ENCODE measurements around the gene AKR1D1.
A peak's percentile ranks its signal among the peaks of the same experiment; 100 is the strongest.
"Not testable (repeated sequence)": the region's sequence is repeated elsewhere in the genome, so short reads cannot be mapped to it uniquely, and the experiment has no call there.

AKR1D1 gene, protein sequence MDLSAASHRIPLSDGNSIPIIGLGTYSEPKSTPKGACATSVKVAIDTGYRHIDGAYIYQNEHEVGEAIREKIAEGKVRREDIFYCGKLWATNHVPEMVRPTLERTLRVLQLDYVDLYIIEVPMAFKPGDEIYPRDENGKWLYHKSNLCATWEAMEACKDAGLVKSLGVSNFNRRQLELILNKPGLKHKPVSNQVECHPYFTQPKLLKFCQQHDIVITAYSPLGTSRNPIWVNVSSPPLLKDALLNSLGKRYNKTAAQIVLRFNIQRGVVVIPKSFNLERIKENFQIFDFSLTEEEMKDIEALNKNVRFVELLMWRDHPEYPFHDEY

DNA sequence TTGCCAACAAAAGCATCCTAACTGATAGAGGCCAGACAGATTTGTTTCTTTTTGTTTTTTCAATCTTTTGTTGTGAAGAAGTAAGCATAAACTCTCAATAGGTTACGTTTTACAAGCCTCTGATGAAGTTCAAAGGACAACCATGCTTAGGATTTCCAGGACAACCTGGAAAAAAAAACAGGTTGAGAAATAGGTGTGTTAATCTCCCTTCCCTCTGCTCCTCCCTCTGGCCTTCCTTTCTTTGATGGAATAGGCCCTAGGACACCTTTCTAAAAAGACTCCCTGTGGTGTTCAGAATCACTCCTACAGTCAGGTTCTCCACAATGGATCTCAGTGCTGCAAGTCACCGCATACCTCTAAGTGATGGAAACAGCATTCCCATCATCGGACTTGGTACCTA is at the start of gene AKR1D1:
TSS of gene AKR1D1 (plus strand) at position 264 of the 400 bp plus-strand sequence. CDS start at position 324, 60 bp downstream.
- DNase-seq = no peak

DNA sequence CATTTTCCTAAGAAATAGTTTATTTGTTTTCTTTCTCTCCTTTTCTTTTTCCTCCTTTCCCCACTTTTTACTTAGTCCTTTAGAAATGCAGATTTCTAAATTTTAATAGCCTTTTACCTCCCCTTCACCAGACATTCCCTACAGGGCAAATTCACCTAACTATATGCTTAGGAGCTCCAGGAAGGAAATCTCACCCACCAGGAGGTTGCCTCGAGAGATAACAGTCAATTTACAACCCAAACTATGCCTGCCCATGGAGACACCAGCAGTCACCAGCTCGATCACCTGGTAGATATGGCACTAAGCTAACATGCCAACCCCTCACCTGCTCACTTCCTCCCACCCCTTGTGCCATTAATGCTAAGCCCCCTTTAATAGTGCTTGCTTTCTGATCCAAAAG is 49.2 kb upstream of the AKR1D1 start:
- no peak for DNase-seq

DNA sequence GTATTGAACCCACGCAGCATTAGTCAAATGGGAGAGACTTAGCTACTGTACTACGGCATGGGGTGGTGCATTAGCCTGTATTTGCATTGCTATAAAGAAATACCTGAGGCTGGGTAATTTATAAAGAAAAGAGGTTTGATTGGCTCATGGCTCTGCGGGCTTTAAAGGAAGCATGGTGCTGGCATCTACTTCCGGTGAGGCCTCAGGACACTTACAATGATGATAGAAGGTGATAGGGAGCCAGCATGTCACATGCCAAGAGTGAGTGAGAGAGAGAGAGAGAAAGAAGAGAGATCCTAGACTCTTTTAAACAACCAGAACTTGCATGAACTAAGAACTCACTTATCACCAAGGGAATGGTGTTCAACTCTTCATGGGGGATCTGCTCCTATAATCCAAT is 47.1 kb upstream of the AKR1D1 start:
- no peak for DNase-seq

DNA sequence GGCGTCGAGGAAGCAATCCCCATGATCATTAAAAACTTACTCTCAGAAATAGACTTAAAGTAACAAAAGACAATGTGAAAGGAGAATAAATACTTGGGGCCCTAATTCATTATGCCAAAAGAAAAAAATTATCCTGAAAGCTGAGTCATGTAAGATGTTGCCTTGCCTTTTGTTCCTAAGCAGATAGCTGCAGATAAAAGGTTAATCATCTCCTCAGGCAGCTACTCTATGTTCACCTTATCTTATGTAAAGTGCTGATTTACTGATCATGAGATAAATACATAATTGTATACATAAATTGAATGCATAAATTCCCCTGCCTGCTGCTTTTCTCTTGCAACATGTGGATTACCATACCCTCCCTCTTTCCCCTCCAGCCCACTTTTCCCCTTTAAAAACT is 46.3 kb upstream of the AKR1D1 start:
- peak; percentile 48 for DNase-seq

DNA sequence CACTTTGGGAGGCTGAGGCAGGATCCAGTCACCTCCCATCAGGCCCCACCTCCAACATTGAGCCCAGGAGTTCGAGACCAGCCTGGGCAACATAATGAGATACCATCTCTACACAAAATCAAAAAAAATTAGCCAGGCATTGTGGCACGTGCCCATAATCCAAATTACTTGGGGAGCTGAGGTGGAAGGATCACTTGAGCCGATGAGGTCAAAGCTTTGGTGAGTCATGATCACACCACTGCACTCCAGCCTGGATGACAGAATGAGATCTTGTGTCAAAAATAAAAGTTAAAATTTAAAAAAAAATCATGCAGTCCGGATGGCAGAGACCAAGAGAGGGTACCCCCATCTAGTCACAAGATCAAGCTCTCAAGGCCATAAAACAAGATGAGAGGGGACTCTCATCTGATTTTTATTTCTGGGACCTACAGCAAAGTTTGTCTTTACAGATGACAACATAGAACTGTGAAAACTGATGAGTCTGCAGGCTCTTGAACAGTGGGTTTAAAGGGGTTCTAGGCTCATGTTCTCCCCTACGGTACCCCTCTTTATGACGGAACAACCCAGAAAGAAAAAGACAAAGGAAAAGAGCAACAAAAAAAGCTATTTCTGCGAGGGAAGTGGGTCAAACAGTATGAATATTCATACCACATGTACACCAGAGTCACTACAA is 45.4 kb upstream of the AKR1D1 start:
- DNase-seq = no peak

DNA sequence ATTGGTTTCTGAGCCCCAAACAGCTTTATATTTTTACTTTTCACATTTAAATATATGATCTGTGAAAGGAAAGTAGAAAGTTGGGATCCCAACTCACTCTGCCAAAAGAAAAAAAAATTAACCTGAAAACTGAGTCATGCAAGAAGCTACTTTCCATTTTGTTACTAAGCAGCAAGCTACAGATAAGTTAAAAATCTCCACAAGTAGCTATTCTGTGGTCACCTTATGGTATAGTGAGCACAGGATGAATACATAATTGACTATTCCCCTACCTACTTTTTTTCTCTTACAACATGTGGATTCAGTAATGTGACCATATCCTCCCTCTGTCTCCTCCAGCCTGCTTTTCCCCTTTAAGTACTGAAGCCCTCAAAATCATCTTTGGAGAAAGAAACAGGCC is 44.1 kb upstream of the AKR1D1 start:
- DNase-seq = peak; percentile 2

DNA sequence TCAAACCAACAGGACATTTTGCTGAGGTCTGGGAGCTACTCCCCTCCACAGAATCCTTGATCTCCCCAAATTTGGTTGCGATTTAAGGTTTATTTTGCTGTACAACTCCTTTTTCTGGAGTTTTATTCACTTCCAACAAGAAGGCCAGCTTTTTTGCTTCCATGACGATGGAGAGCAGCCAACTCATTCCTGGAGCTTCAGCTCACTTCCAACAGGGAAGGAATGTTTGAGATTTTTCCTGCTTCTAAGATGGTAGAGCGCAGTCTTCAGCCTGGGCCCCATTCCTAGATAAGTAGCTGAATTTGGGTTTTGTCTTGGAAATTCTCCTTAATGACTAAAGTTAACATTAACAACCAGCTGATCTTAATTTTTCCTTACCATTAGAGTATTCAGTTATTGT is 43.5 kb upstream of the AKR1D1 start:
- no peak for DNase-seq

DNA sequence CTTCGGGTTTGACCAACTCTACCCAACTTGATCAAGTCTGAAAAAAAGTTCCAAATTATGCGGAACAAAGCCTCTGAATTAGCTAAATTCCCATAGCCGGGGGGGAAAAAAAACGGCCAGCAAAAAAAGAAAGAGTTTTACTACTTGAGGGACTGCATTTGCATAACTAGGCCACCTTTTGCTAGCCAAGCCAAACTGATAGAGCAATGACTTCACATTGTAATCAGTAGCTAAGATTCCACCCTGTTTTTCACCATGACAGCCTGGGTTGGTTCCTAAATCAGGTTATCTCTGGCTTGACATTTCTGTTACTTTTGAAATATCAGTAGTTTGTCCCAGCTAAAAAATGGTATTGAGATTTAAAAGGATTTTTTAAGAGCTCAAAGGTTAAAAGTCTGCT is 43.0 kb upstream of the AKR1D1 start:
- DNase-seq = no peak

DNA sequence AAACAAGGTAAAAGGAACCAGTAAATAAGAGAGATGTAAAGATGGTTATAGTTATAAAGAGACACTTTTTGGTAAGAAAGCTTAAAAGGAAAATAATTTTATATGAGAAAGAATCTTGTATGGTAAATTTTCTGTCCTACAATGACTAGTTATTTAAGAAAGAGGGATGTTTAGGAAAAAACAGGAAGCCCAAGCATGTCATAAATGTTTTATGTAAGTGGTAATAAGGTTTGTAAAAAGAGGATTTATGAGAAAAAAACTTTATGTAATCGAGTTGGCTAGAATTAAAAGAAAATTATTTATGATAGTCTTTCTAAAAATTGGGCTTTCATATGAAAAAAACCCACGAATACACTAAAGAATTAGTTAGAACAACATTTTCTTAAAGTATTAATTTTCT is 40.1 kb upstream of the AKR1D1 start:
- no peak for DNase-seq

DNA sequence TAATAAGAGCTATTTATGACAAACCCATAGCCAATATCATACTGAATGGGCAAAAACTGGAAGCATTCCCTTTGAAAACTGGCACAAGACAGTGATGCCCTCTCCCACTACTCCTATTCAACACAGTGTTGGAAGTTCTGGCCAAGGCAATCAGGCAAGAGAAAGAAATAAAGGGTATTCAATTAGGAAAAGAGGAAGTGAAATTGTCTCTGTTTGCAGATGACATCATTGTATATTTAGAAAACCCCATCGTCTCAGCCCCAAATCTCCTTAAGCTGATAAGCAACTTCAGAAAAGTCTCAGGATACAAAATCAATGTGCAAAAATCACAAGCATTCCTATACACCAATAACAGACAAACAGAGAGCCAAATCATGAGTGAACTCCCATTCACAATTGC is 36.2 kb upstream of the AKR1D1 start:
- DNase-seq = not testable (repeated sequence)

DNA sequence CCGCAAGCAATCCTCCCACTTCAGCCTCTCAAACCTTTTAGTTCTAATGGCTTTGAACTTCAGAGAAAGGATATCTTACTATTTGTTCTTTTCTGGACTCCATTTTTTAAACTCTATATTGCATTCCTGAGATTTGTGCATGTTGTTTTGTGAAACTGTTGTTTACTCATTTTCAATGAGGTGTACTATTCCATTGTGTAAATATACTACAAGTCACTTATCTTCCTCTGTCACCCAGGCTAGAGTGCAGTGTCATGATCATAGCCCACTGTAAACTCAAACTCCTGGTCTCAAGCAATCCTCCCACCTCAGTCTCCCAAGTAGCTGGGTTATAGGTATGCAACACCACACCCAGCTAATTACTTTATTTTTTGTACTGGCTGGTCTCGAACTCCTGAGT is 31.4 kb upstream of the AKR1D1 start:
- DNase-seq = no peak

DNA sequence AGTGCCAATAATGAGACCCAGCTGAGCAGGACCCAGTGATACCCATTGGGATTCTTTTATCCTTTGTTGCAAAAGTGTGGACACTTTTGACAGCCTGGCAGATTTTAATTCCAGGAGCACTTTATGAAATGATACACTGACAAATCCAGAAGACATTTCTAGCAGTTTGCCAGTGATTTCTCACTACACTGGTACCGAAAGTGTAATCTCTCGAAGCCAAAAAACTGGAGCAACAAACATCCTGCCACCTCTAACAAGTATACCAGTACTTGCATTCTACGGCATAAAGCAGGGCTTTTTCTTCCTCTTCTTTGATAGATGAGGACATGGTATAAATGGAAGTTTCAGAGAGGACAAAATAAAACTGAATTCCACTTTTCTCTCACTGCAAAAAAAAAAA is 28.4 kb upstream of the AKR1D1 start:
- DNase-seq = no peak

DNA sequence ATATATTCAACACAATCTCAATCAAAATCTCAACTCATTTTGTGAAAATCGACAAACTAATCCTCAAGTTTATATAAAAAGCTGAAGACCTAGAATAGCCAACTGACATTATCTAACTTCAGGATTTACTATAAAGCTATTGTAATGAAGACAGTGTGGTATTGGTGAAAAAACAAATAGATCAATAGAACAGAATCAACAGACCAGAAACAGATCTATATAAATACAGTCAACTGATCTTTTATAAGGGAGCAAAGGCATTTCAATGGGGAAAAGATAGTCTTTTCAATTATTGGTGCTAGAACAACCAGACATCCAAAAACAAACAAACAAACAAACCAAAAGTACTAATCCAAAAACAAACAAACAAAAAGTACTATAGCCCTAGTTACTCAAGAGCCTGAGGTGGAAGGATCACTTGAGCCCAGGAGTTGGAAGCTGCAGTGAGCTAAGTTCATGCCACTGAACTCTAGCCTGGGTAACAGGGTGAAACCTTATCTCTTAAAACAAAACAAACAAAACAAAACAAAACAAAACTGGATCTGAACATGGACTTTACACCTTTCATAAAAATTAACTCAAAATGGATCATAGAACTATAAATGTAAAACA is 26.6 kb upstream of the AKR1D1 start:
- no peak for DNase-seq

DNA sequence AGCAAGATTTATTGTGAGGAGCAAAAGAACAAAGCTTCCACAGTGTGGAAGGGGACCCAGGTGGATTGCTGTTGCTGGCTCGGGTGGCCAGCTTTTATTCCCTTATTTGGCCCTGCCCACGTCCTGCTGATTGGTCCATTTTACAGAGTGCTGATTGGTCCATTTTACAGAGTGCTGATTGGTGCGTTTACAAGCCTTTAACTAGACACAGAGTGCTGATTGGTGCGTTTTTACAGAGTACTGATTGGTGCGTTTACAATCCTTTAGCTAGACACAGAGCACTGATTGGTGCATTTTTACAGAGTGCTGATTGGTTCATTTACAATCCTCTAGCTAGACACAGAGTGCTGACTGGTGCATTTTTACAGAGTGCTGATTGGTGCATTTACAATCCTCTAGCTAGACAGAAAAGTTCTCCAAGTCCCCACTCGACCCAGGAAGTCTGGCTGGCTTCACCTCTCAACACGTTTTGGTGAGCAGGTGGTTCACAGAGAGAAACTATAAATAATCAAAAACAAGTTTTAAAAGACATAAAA is 24.5 kb upstream of the AKR1D1 start:
- not testable (repeated sequence) for DNase-seq

DNA sequence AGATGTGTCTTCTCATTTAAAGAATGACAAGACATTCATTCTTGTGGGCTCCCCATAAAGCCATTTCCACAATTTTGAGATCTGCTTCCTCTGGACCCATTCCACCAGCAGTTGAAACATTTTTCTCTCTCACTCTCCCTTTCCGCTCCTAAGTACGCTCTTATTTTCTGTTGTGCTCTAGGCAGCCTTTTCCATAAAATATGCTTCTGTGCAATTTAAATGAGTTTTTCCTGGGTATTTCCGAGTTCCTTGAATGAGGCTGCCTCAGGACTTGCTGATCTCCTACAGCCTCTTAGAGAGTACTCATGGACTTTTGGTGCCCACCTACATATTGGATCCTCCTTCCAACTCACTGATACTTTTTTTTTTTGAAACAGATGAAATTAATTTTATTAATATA is 23.6 kb upstream of the AKR1D1 start:
- no peak for DNase-seq

DNA sequence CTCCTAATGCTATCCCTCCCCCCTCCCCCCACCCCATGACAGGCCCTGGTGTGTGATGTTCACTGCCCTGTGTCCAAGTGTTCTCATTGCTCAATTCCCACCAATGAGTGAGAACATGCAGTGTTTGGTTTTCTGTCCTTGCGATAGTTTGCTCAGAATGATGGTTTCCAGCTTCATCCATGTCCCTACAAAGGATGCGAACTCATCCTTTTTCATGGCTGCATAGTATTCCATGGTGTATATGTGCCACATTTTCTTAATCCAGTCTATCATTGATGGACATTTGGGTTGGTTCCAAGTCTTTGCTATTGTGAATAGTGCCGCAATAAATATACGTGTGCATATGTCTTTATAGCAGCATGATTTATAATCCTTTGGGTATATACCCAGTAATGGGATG is 20.6 kb upstream of the AKR1D1 start:
- DNase-seq = not testable (repeated sequence)

DNA sequence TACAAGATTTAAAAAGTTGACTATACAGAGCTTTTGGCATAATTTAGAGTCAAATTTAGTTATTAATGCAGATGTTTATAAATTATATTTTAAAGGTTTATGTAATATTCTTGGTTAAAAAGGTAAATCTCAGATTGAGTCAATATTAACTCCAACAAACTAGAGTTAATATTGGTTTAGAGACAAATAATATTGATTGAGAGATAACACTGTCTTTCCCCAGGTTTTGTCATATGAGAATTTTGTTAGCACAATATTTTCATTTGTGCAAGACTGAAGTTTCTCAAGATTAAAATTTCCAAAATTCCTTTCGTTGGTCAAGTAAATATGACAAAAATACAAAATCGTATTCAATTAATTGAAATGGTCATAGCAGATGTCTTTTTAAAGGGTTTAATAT is 12.9 kb upstream of the AKR1D1 start:
- no peak for DNase-seq

DNA sequence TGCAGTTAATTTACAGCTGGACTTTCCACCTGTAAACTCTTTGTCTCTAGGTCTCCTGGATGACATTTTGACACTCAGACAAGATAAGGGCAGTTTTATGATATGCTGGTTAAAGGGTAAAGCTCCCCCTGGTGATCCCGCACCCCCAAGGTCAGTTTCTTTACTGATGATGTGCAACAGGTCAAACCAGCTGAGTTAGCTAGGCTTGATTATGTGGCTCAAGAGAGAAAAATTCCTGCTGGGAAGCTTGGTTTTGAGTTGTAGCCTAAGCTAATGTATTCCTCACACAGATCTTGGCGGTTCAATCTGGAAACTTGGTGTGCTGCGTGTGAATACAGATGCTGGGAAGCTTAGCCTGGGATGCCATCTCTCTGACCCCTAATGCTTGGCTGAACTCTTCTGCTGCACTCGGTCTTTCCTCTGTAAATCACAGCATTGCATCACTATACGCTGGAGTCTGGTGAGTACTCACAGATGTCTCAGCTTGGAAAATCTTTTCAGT is 11.4 kb upstream of the AKR1D1 start:
- peak; percentile 13 for DNase-seq

DNA sequence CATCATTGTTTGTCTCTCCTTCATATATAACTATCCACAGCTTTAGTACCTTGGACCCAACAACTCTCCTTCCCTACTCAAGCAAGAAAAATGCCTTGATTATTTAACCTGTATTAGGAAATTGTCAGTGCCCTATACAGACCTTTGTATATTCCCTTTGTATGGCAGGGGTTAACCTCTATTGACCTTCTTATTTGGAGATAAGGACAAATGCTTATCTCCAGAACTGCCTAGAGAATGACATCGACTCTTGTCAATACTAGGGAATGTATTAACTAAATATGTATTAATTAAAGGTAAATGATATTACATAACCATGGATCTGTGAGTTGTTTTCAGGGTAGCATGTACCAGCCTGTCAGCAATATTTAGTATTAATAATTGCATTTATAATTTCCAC is 10.4 kb upstream of the AKR1D1 start:
- no peak for DNase-seq

DNA sequence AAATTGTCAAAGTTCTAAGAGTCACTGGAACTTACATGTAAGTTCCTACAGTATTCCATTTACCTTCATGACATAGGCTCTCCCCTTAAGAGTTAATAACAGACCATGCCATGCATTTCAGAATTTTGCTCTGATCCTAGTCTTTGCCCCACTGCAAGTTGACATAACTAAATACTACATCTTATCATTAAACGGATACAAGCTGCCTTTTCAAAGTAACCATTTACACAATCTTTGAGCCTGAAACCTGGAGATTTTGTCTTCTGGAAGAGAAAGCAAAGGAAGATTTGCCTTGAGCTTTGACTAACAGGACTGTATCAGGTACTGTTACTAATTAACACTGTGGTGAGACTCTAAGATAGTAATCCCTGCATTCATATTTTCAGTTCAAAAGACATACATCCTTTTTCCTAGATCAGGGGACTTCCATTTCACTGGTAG is 9.3 kb upstream of the AKR1D1 start:
- DNase-seq = peak; percentile 31

DNA sequence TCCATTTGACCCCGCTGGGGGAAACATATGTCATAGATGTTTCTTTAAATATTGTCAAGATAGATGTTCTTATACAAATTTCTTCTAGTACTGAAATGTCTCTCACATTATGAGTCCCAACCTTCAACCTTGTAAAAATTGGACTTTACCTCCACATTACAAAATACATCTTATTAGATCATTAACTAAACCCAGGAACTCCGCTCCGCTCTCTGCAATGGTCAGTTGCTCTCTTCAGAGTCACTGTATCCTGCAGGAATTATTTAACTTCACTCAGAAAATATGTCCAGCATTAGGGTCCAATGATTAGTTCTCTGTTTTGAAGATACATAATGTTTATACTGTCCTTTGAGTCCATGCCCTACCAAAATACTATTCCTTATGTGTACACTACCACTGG is 8.5 kb upstream of the AKR1D1 start:
- no peak for DNase-seq

DNA sequence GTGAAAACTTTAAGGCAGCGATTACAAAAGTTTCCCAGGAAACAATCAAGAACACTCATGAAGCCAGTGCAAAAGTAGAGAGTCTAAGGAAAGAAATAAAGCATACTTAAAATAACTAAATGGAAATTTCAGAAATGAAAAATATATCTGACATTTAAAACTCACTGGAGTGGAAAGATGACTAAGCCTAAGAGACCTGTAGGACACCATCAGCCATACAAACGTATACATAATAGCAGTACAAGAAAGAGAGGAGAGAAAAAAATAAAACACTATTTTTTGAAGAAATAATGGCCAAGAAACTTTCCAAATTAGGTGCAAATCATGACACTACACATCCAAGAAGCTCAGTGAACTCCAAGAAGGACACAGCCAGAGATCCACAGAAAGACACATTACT is 5.4 kb upstream of the AKR1D1 start:
- no peak for DNase-seq

DNA sequence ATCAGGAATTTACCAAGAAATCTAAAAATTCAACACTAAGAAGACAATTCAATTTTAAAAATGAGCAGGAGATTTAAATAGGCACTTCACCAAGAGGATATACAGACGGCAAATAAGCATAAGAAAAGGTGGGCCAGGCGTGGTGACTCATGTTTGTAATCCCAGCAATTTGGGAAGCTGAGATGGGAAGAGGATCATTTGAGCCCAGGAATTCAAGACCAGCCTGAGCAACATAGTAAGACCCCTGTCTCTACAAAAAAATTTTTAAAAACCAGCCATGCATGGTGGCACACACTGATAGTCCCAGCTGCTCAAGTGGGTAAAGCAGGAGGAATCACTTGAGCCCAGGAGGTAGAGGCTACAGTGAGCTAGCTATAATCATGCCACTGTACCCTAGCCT is 3.5 kb upstream of the AKR1D1 start:
- DNase-seq = no peak

DNA sequence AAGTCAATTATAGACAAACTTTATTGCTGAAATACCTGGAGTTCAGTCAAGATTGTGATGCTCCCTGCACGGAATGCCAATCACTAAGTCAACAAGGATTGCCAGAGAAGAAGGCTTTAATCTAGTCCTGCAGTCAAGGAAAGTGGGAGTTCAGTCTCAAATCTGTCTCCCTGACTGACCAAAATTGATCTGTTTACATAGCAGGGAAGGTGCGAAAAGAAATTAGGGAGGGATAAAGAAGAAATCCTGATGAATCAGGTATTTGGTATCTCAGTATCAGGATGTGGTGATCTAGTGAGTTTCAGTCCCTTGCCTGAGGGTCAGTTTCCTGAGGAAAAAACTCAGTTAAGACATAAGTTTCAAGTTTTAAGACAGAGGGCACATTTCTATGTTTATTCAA is 2.1 kb upstream of the AKR1D1 start:
- DNase-seq = no peak
